GM23338 (cell line): ENCODE data around the gene ANKRA2. TPM values are rescaled to one million over a fixed set of nuclear protein-coding genes. Genes with fewer than 3 reads are reported as not detected.
A peak's percentile ranks its signal among the peaks of the same experiment; 100 is the strongest.
"Not testable (repeated sequence)": the region's sequence is repeated elsewhere in the genome, so short reads cannot be mapped to it uniquely, and the experiment has no call there.

ENCODE experiments used
- ATAC-seq: fragments of 200-7000 bp; cut with Tn5 transposase; 3 replicates; pipeline ENCODE4 v1.9.1; 2020
- DNase-seq: peaks from one replicate; pipeline ENCODE4 v3.0.0-alpha.2; 2015; ENCODE audit warnings: low spot score
- H2AFZ ChIP-seq: fragments of 200-600 bp; sonication (generic); 2 replicates; pipeline ENCODE4 v1.8.0; 2016; ENCODE audit warnings: antibody characterized with exemption, mild to moderate bottlenecking, moderate library complexity
- H3F3A ChIP-seq: fragments of 200-600 bp; sonication (generic); replicated peaks from 2 replicates; pipeline ENCODE4 v1.8.0; 2017; ENCODE audit warnings: antibody characterized with exemption, mixed run types, low read depth
- H3K27ac ChIP-seq: fragments of 200-600 bp; sonication (generic); 2 replicates; pipeline ENCODE4 v1.6.1; 2016; ENCODE audit warnings: low read depth
- H3K27me3 ChIP-seq: fragments of 200-600 bp; sonication (generic); 2 replicates; pipeline ENCODE4 v1.8.0; 2016; ENCODE audit warnings: mild to moderate bottlenecking, mixed run types, moderate library complexity; ENCODE audit not compliant: insufficient read depth
- H3K36me3 ChIP-seq: fragments of 200-600 bp; sonication (generic); 2 replicates; pipeline ENCODE4 v1.8.0; 2016; ENCODE audit warnings: mild to moderate bottlenecking; ENCODE audit not compliant: insufficient read depth
- H3K4me1 ChIP-seq: fragments of 200-600 bp; sonication (generic); 2 replicates; pipeline ENCODE4 v1.8.0; 2016; ENCODE audit warnings: mild to moderate bottlenecking, moderate library complexity; ENCODE audit not compliant: insufficient read depth
- H3K4me2 ChIP-seq: fragments of 200-600 bp; sonication (generic); 2 replicates; pipeline ENCODE4 v1.7.1; 2017; ENCODE audit warnings: mixed run types
- H3K4me3 ChIP-seq: fragments of 200-600 bp; sonication (generic); 2 replicates; pipeline ENCODE4 v1.6.1; 2016; ENCODE audit warnings: mixed run types
- H3K79me2 ChIP-seq: fragments of 200-600 bp; sonication (generic); replicated peaks from 2 replicates; pipeline ENCODE4 v1.8.0; 2017; ENCODE audit warnings: mild to moderate bottlenecking; ENCODE audit not compliant: insufficient read depth
- H3K9me2 ChIP-seq: fragments of 200-600 bp; sonication (generic); 2 replicates; pipeline ENCODE4 v1.8.0; 2017; ENCODE audit not compliant: insufficient read depth
- H4K20me1 ChIP-seq: fragments of 200-600 bp; sonication (generic); replicated peaks from 2 replicates; pipeline ENCODE4 v1.8.0; 2017; ENCODE audit warnings: mild to moderate bottlenecking; ENCODE audit not compliant: insufficient read depth
- H3K27ac Mint-ChIP-seq: 2 replicates; pipeline ENCODE4 v1.8.0; 2020; ENCODE audit warnings: inconsistent platforms, mild to moderate bottlenecking, moderate library complexity, mixed read lengths
- H3K27me3 Mint-ChIP-seq: 3 replicates; pipeline ENCODE4 v1.8.0; 2022; ENCODE audit warnings: low read depth, mild to moderate bottlenecking, moderate library complexity, mixed read lengths, inconsistent platforms; ENCODE audit not compliant: insufficient read depth, poor library complexity
- H3K36me3 Mint-ChIP-seq: 3 replicates; pipeline ENCODE4 v1.8.0; 2021; ENCODE audit warnings: low read depth, mild to moderate bottlenecking, inconsistent platforms, moderate library complexity, mixed read lengths
- H3K4me1 Mint-ChIP-seq: 3 replicates; pipeline ENCODE4 v1.8.0; 2020; ENCODE audit warnings: mild to moderate bottlenecking, inconsistent platforms, mixed read lengths
- H3K4me3 Mint-ChIP-seq: 3 replicates; pipeline ENCODE4 v1.8.0; 2021; ENCODE audit warnings: moderate library complexity, mild to moderate bottlenecking, inconsistent platforms, mixed read lengths
- H3K9me3 Mint-ChIP-seq: 3 replicates; pipeline ENCODE4 v1.8.0; 2020; ENCODE audit warnings: moderate library complexity, mild to moderate bottlenecking, inconsistent platforms, mixed read lengths
- CREB1 ChIP-seq: fragments of 250-450 bp; sonication (Bioruptor Pico); IDR thresholded peaks from 2 replicates; pipeline ENCODE4 v1.5.0; 2020; ENCODE audit warnings: low read depth, mild to moderate bottlenecking, moderate library complexity
- CTCF ChIP-seq, 2 experiments: fragments of 200-600 bp in 1 of 2; sonication (generic) in 1 of 2; conservative IDR thresholded peaks; 2 replicates each; pipeline versions ENCODE4 v1.5.1 to v1.6.1; 2016 to 2017; ENCODE audit warnings: antibody characterized with exemption in 2 of 2, low read depth in 2 of 2, mild to moderate bottlenecking in 2 of 2, moderate library complexity in 1 of 2
- ETS1 ChIP-seq: IDR thresholded peaks from 2 replicates; pipeline ENCODE4 v1.6.1; 2016; ENCODE audit warnings: antibody characterized with exemption
- JUNB ChIP-seq: IDR thresholded peaks from one replicate; pipeline ENCODE4 v1.6.1; 2016; ENCODE audit warnings: antibody characterized with exemption; ENCODE audit not compliant: unreplicated experiment
- NANOG ChIP-seq: IDR thresholded peaks from 2 replicates; pipeline ENCODE4 v1.6.1; 2016; ENCODE audit warnings: antibody characterized with exemption, borderline replicate concordance
- POLR2AphosphoS5 ChIP-seq: IDR thresholded peaks from 2 replicates; pipeline ENCODE4 v1.6.1; 2016; ENCODE audit warnings: antibody characterized with exemption, low read depth
- REST ChIP-seq: IDR thresholded peaks from one replicate; pipeline ENCODE4 v1.6.1; 2018; ENCODE audit warnings: antibody characterized with exemption; ENCODE audit not compliant: unreplicated experiment
- STAT1 ChIP-seq: IDR thresholded peaks from one replicate; pipeline ENCODE4 v1.6.1; 2016; ENCODE audit warnings: antibody characterized with exemption; ENCODE audit not compliant: unreplicated experiment
- ZNF114 ChIP-seq: fragments of 250-450 bp; sonication (Bioruptor Pico); IDR thresholded peaks from 2 replicates; pipeline ENCODE4 v1.5.0; 2020; ENCODE audit warnings: mild to moderate bottlenecking, moderate library complexity
- ZNF331 ChIP-seq: fragments of 250-450 bp; sonication (Bioruptor Pico); IDR thresholded peaks from 2 replicates; pipeline ENCODE4 v1.5.0; 2020; ENCODE audit warnings: low read depth, mild to moderate bottlenecking, moderate library complexity
- polyA plus RNA-seq: library from polyadenylated mRNA; unstranded; fragments of >200 nt; fragmentation: Nextera tagmentation; extraction: Ambion mirVana; gene quantifications from 2 replicates; pipeline ENCODE4 v1.2.1, GENCODE V29; 2016
- total RNA-seq: library from RNA; depleted of rRNA; stranded (reverse); fragments of >200 nt; shearing (Covaris generic); gene quantifications from 2 replicates; pipeline ENCODE4 v1.2.3, GENCODE V29; 2014

ANKRA2 gene
- total and polyA plus RNA-seq, 2 experiments from 2014 or later = 13.1 to 15.3 TPM

- no peak for DNase-seq
- TF ChIP-seq JUNB (no peak), ETS1 (no peak), REST (no peak), CTCF (conservative IDR thresholded peaks at IDR 0.05; ENCODE audit: low read depth in 2 of 2) (no peak), ZNF331 (CRISPR knock-in tag) (no peak), POLR2AphosphoS5 (no peak), ZNF114 (no peak), STAT1 (no peak), NANOG (no peak), CREB1 (no peak)
- no peak overlapping the region for H2AFZ ChIP-seq
- Mint-ChIP-seq H3K36me3 (0 out of 3 replicates have a peak, but pooled peaks cover under 1% of the 10 kb centered on the region), H3K4me3 (no peak overlapping the region), H3K9me3 (no peaks in the 10 kb centered on the region), H3K4me1 (peaks cover 13% of the 10 kb centered on the region), H3K27me3 (peaks cover 2% of the 10 kb centered on the region), H3K27ac (no peak overlapping the region)
- no peaks in the 10 kb centered on the region for H4K20me1 ChIP-seq
- no peaks in the 10 kb centered on the region for H3K9me2 ChIP-seq
- H3K27me3 ChIP-seq = no peaks in the 10 kb centered on the region
- H3K4me3 ChIP-seq = no peak overlapping the region
- no peaks in the 10 kb centered on the region for H3K79me2 ChIP-seq
- 0 out of 2 replicates have a peak, but pooled peaks cover 4% of the 10 kb centered on the region for H3F3A ChIP-seq
- peaks cover 16% of the 10 kb centered on the region for H3K4me1 ChIP-seq
- no peaks in the 10 kb centered on the region for H3K36me3 ChIP-seq
- no peak overlapping the region for H3K27ac ChIP-seq
- H3K4me2 ChIP-seq = no peak overlapping the region
- ATAC-seq = no peak; the same call in 2 of the 3 replicates
Observed at GRCh38 chr5:73513996-73514395, 51.4 kb downstream of the ANKRA2 start.

GRCh38 chr5:73508521-73508920 lies 56.9 kb downstream of the ANKRA2 start:
- not testable (repeated sequence) for H4K20me1 ChIP-seq, H3K4me1 Mint-ChIP-seq, H3K79me2 ChIP-seq, H3K27me3 ChIP-seq, H3K27ac Mint-ChIP-seq, H3K4me3 ChIP-seq, DNase-seq, H3K4me3 Mint-ChIP-seq, H3K9me2 ChIP-seq, ATAC-seq, H3K4me2 ChIP-seq, H2AFZ ChIP-seq, H3F3A ChIP-seq, H3K4me1 ChIP-seq, H3K27ac ChIP-seq, H3K27me3 Mint-ChIP-seq, H3K9me3 Mint-ChIP-seq
- H3K36me3 ChIP-seq = peaks cover 18% of the 10 kb centered on the region; the same call in 1 of the 2 replicates
- H3K36me3 Mint-ChIP-seq = peaks cover 35% of the 10 kb centered on the region
- peak in 1 of 2 experiments; percentile 31; a peak in 1 of 4 replicates for TF ChIP-seq CTCF (conservative IDR thresholded peaks at IDR 0.05; ENCODE audit: low read depth in 2 of 2)
